DMS53 treated with DMSO at 0.1 percent for 48 hours (cell line): ENCODE measurements around the gene DNAJA1.
A peak's percentile ranks its signal among the peaks of the same experiment; 100 is the strongest.
"Not testable (repeated sequence)": the region's sequence is repeated elsewhere in the genome, so short reads cannot be mapped to it uniquely, and the experiment has no call there.

ENCODE experiments used
- DNase-seq: peaks from one replicate; lab custom pipeline; 2025; ENCODE audit not compliant: unreplicated experiment; lab: John Stamatoyannopoulos, UW

DNAJA1 gene

DNA sequence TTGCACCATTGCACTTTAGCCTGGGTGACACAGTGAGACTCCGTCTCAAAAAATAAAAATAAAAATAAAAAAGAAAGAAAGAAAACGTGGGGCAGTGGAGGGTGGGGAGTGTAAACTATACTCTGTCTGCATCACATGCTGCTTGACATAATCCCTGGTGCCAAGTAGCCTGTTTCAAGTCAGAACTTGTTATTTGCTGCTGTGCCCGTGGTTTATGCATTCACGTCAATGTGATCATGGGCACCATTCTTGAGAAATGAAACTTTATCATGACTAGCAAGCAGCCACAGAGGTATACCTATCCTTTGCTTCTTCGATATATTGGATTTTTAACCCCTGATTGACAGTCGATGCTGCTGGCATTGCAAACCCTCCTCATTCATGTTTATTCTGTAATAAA lies 55.5 kb downstream of the DNAJA1 start:
- DNase-seq = no peak

DNA sequence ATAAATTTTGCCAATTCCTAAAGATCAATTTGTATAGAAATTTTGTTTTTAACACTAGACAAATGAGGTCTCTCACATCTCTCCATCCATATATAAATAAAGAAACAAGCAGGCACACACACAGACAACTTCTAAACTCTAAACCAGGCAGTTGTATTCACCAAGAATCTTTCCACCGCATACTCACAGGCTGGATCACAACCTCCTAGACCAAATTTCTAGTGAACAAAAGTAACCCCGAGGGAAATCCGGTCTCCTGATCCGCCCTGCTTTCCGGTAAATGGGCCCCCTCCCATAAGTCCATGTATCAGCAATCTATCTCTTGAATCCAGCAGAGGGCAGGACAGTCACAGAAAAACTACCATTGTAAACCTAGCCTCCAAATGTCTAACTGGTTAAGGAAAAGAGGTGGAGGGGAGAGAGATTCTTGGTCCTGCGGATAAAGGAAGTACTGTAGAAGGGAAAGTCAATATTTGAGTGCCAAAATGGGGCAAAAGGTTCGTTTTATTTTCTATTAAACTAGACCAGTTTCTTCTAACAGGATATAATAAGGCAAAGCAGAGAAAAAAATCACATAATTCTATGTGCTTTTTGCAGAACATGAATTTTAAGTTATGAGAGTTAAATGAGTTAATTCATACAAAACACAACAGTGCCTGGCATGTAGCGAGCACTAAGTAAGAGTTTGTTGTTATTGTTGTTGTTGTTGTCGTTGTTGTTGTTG lies 56.2 kb downstream of the DNAJA1 start:
- peak; percentile 89 for DNase-seq

DNA sequence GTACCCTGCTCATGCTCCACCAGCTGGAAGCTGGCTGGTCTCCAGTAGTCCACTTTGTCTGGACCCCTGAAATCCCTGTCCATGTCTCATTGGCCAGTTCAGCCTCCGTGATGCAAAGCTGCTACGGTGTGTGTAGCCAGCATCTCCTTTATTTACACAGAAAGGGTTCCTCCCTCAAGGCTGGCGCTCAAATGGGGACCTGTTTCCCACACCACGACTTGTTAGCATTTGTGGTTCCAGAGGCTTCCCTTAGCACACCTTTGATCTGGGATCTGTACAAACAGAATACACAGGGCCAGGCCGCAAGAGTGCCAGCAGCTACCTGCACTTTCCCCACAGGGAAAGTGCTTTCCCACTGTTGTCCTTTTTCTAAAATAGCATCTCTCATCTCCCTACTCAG lies 57.1 kb downstream of the DNAJA1 start:
- DNase-seq = no peak

DNA sequence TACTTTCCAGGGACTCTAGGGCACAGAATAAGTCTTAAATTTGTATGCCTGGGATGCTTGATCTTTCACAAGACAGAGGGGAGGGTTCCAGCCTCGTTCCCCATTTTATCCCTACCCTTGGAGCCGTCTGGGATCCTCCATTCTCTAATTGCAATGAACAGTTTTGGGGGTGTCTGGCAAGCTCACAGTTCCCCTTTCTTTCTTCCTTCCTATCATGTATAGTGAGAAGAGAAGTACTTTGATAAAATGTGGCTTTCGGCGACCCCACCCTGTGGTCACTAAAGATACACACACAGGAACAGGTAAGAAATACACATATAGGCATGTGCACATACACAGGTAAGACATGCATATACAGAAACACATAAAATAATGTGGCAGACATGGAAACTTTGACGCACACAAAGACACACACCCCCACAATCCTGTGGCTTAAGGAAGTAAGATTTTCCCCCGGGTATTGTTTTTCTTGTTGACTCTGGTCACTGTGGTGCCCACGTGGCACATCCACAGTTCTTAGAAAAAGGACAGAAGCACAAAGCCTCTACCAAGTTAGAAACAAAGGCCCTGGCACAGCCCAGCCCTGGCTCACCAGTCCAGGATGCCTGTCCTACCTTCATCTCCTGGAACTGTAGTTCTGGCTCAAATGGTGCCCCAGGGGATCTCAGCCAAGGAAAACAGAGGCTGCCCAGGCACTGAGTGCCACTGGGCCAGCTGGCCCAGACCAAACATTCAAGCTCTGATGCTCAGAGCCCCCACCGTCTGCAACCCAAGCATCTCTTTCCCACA lies 57.7 kb downstream of the DNAJA1 start:
- no peak for DNase-seq

DNA sequence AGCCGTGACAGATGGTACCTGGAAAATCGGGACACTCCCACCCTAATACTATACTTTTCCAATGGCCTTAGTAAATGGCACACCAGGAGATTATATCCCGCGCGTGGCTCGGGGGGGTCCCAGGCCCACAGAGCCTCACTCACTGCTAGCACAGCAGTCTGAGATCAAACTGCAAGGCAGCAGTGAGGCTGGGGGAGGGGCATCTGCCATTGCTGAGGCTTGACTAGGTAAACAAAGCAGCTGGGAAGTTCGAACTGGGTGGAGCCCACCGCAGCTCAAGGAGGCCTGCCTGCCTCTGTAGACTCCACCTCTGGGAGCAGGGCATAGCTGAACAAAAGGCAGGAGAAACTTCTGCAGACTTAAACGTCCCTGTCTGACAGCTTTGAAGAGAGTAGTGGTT lies 60.6 kb downstream of the DNAJA1 start:
- DNase-seq = not testable (repeated sequence)
